ENCODE results near the gene DNAJC1.
"Not testable (repeated sequence)": the region's sequence is repeated elsewhere in the genome, so short reads cannot be mapped to it uniquely, and the experiment has no call there.

Gene DNAJC1, protein sequence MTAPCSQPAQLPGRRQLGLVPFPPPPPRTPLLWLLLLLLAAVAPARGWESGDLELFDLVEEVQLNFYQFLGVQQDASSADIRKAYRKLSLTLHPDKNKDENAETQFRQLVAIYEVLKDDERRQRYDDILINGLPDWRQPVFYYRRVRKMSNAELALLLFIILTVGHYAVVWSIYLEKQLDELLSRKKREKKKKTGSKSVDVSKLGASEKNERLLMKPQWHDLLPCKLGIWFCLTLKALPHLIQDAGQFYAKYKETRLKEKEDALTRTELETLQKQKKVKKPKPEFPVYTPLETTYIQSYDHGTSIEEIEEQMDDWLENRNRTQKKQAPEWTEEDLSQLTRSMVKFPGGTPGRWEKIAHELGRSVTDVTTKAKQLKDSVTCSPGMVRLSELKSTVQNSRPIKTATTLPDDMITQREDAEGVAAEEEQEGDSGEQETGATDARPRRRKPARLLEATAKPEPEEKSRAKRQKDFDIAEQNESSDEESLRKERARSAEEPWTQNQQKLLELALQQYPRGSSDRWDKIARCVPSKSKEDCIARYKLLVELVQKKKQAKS

DNA sequence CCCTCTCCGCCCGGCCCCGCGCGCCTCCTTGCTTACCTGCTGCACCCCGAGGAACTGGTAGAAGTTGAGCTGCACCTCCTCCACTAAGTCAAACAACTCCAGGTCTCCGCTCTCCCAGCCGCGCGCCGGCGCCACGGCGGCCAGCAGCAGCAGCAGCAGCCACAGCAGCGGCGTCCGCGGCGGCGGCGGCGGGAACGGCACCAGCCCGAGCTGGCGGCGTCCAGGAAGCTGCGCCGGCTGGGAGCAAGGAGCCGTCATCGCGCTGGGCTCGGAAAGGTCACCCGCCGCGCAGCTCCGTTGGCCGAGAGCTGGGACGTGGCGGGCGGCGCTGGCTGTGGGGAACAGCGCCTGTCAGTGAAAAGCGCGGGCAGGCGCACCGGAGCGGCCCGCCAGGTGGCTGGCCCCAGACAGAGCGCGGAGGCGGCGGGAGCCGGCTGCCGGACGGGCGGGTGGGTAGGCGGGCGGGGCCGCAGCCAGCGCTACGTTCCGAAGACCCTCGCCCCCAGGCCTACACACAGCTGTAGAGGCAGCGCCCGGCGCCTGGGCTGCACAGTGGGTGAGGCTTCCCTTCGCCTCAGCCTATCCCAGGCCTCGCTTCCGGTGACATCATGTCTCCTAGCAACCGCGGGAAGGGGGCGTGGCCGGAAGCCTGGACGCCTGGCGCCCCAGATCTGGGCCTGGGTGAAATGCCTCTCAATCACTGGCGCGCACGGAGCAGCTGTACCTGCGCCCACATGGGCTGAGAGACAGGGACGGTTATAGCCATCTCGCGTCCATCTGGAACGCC is at the start of gene DNAJC1:
DNAJC1 (minus strand) TSS at position 554 of the 787 bp plus-strand sequence; CDS start at position 258, 296 bp downstream.
- DNase-seq (ENCODE audit: low read depth in 2 of 2): peak; percentile 95 to 99

DNA sequence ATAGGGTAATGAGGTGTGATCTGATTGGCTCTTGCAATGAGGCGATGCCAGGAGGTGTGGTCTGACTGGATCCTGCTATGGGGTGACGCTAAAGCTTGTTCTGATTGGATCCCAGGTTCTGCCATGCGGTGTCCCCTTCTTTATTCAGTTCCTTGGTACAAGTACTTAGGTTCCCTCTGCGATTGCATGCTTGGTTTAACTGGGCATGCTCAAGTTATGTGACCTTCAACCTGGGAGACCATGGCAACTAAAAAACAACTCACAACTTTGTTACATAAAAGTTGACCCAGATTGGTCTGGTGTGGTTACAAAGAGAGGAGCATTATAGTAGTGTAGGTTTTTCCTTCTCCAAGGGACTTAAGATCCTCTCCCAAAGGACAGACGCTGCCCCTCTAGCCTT is 49.5 kb upstream of the DNAJC1 start:
- DNase-seq (ENCODE audit: low read depth in 2 of 2): no peak

DNA sequence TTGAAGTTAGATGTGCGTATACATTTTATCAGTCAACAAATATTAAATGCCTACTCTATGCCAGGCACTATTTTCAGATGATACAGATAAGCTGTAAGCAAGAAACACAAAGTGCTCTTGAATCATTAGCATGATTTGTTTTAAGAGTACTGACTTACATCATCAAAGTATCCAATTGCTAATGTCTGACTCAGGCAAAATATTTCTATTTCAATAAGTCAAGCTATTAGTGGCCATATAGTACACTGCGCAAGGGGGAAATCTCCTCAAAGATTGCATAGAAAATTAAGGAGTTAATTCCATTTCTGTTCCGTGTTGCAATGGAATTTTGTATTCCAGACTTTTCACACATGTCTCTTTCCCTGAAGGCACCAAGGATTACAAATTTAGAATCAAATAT is 46.1 kb upstream of the DNAJC1 start:
- DNase-seq (ENCODE audit: low read depth in 2 of 2): no peak

DNA sequence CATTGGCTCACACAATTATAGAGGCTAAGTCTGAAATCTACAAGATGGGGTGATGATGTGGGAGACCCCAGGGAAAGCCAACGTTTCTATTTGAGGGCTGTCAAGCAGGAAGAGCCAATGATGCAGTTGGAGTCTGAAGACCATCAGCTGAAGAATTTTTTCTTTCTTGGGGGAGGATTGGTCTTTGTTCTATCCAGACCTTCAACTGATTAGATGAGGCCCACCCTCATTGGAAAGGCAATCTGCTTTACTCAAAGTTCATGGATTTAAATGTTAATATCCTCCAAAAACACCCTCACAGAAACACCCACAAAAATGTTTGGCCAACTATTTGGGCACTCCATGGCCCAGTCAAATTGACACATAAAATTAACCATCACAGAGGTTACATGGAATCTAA is 44.3 kb upstream of the DNAJC1 start:
- DNase-seq (ENCODE audit: low read depth in 2 of 2): no peak

DNA sequence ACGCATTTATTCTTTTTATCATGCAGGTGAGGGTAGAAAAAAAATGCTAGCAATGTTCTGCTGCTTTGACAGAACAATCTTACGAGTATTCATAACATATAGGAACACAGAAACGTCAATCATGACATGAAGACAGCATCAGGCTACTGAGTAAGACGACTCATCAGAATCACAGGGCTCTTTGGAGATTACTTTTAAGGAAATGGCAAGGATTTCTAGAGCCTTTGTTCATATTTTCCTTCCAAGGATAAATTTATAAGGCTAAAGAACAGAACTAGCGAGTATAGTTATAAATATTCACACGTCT is 39.8 kb upstream of the DNAJC1 start:
- DNase-seq (ENCODE audit: low read depth in 2 of 2): no peak

DNA sequence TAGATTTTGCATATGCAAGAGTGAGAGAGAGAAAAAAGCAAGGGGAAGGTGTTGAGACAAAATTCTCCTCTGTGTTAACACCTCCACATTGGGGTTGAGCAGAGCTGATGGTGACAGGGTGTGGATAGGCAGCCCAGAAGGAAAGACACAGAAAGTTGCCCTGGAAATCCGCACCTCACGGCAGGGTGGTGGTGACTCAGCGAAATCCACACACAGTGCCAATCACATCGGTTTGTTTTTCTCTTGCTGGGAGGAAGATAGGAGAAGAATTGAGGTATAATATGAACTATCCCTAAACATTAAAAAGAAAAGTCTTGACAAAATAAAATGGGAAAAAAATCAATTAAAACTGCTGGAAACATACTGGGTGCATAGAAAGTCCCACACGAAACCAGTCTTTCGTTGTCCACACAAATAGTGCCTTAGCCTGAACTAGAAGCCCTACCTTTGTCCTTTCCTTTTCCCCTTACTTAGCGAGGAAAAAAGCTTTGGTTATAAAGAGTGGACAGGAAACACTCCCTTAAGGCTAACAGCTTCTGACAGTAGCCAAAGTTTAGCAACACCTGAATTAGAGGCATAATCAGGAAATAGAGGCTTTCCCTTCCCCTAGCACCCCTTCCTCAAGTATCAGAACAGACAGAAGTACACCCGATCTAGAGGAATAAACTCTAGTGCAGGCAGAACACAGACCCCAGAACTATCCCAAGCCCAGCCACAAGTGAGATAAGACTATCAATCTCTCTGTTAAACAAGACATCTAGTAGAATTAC is 39.2 kb upstream of the DNAJC1 start:
- no peak for DNase-seq (ENCODE audit: low read depth in 2 of 2)

DNA sequence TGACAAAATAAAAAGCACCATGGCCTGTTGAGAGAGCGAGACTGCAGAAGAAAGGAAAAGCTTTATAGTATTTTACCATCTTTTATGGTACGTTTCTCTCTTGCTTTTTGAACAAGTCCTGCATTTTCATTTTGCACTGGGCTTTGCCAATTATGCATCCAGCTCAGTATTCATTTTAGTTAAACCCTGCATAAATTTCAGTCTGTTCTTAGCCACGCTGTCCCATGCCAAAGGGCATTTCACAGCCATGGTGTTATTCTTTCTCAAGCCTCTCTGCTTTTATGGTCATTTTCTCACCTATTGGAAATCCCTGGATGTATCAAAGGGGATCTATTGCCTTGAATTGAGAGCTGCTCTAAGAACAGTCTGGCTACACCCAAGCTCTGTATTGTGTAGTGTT is 30.8 kb upstream of the DNAJC1 start:
- no peak for DNase-seq (ENCODE audit: low read depth in 2 of 2)

DNA sequence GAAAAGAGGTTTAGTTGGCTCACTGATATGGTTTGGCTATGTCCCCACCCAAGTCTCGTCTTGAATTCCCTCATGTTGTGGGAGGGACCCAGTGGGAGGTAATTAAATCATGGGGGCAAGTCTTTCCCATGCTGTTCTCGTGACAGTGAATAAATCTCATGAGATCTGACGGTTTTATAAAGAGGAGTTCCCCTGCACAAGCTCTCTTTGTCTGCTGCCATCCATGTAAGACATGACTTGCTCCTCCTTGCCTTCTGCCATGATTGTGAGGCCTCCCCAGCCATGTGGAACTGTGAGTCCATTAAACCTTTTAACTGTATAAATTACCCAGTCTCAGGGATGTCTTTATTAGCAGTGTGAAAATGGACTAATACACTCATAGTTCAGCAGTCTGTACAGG is 28.7 kb upstream of the DNAJC1 start:
- not testable (repeated sequence) for DNase-seq (ENCODE audit: low read depth in 2 of 2)

DNA sequence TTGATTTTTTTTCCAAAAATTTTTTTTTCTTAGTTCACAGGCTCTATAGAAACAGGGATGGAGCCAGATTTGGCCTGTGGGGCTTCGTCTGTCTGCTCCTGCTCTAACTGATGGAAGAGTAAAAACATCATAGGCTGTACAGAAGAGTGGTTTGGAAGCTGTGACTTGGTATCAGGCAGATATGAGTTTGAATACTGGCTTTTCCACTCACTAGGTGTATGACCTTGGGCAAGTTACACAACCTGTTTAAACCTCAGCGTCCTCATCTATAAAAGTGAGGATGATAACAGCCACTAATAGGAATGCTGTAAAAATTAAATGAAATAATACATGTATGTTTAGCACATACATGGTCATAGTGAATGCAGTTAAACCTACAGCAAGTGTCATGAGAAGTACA is 26.9 kb upstream of the DNAJC1 start:
- DNase-seq (ENCODE audit: low read depth in 2 of 2): no peak

DNA sequence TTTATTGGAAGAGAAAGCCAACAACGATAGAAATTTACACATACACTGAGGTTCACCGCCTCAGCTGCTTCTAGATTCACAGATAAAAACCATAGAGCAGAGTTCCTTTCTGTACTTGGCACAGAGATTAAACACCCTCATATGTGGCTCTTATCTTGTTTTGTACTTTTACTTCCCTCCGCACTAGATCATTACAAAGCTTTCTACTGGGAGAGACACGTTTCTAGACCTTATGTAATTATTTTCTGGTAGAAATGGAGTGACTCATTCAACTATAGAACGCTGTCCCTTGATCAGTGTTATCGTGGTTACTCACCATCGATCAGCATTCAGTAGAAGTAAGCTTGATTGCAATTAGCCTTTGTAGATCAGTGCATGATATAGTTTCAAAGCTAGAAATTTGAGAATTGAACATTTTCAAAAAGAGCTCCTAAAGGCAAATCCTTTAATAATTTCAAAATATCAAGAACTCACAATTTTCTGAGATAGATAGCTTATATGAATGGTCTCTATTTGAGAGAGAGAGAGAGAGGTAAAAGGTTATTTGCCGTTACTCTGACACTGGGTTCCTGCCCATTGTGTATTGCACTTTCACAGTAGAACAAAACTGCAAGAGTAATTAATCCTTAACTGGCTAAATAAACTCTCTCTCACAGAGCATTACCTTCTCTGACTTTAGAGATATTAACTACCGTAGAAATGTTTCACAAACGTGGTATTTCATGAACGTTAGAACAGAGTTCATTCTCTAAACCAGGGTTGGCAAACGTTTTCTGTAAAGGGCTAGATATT is 26.1 kb upstream of the DNAJC1 start:
- no peak for DNase-seq (ENCODE audit: low read depth in 2 of 2)

DNA sequence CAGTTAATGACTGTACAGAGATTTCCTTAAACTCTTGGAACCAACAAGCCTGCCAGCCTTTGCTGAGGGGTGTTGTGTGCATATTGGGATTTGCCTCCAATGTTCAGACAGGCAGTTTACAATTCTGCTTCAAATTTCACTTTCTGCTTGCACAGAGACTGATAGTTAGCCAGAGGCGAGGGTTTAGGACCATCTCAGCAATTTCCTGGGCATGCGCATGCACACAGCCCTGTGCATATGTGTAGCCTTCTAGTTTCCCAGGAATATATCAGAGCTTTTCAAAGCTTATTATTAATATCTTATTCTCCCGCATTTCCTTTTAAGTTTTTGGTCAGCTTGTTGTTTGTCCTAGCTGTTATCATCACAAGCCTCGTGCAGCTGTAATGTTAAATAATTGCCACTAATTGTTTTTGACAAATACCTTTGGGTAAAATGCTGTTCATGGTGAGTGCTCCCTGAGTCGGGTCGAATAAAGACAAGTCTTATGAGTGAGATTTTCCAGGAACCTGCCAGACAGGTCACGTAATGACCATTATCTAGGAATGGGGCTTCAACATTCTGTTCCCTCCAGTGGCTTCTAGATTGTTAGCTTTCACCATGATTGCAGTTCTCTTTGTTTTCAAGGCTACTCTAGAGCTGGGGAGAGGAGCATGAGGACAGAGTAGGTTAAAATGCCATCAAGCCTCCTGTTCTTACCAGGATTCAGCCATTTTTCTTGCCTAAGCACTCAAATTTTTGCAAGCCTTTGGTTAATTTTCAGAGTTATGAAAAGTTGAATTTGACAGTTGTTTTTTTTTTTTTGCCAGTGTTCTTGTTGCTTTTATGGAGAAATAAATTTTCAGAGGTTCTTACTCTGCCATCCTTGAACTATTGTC is 24.1 kb upstream of the DNAJC1 start:
- DNase-seq (ENCODE audit: low read depth in 2 of 2): no peak

DNA sequence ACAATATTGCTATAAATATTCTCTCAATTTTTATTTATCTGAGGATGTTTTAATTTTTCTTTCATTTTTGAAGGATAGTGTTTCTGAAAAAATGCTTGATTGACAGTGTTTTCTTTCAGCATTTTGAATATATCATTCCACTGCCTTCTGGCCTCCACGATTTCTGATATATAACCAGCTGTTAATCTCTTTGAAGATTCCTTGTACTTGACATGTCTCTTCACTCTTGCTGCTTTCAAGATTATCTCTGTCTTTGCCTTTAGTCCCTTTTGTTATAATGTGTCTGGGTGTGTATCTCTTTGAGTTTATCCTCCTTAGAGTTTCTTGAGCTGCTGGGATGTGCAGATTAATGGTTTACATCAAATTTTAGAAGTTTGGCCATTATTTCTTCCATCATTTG is 22.8 kb upstream of the DNAJC1 start:
- no peak for DNase-seq (ENCODE audit: low read depth in 2 of 2)

DNA sequence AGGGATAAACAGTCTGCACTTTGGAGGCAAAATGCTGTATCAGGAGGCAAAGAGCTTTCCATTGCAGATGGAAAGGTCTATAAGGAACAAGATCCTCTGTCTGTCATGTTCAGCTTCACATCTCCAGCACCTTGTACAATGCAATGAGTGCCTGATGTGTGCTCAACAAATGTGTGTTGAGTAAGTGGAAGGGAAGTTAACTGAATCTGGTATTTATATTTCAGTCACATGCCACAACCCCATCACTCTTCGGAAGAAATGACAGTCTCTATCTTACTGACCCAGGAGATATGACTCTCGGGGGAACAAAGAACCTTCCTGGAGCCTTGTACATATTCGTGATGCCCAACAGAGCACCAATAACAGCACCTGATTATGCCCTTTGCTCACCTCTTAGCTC is 20.0 kb upstream of the DNAJC1 start:
- DNase-seq (ENCODE audit: low read depth in 2 of 2): no peak

DNA sequence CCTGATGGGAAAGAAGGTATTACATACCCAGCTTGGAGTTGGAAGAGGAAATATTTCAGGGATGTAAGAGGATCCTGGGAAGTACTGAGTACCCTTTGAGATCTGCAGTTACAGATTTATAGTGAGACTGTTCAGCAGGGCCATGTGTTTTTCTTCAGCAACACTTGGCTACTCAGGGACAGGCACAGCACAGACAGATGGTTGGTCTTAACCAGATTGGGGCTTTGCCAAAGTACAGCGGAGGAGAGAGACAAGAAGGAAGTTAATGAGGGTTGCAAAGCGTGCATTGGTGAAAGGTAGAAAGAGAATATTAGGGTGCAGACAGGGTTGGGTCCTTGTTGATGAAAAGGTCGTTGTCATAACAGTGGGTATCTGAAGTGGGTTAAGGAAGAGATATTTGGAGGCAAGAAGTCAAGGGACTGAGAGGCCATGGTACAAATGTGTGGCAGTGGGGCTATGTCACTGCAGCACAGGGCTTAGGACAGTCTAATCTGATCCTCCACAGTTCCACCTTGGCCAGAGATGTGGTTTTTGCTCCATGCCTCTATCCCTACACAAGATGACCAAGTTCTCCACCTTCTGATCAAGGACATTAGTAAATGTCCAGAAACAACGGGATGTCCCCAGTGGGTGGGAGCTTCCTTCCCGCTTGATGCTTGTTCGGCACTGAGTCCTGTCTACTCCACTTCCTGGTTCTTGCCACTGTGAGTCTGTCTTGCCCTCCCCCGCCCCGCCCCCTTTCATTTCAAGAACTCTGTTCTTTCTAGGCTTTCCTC is 18.9 kb upstream of the DNAJC1 start:
- DNase-seq (ENCODE audit: low read depth in 2 of 2): peak; percentile 7 to 17

DNA sequence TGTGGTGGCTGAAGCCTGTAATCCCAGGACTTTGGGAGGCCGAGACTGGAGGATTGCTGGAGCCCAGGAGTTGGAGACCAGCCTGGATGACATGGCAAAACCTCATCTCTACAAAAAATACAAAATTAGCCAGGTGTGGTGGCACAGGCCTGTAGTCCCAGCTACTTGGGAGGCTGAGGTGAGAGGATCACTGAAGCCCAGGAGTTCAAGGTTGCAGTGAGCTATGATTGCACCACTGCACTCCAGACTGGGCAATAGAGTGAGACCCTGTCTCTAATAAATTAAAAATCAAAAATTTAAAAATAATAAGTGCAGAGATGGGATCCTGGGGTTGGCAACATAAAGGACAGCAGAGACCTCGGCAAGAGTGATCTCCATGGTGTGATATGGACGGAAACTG is 17.6 kb upstream of the DNAJC1 start:
- DNase-seq (ENCODE audit: low read depth in 2 of 2): not testable (repeated sequence)

DNA sequence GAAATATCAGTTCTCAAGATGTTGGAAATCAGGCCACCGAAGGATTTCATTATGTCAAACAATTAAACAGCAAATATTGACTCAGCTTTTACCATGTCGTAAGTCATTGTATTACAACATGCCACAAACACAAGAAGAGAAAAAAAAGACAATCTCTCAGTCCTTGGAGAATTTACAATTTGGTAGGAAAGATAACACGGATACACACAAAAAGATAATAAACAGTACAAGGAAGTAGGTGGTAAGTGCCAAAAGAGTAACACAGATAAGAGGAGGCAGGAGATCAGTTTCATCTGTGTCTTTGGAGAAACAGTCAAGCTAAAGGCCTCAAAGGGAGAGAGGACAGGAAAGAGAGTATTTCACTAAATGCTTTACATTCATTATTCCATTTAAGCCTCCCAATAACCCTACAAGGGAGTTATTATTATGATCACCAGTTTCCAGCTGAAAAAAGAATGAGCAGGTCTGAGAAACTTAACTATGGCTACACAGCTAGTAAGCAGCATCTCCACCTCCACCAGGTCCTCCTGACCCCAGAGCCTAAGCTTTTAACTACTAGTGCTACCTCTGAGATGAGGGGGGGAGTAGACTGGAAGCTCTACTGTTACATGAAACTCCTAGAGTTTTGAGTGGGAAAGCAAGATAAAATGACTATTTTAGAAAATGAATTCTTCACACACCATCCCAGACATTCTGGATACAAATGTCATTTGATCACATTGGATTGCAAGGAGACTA is 13.9 kb upstream of the DNAJC1 start:
- no peak for DNase-seq (ENCODE audit: low read depth in 2 of 2)

DNA sequence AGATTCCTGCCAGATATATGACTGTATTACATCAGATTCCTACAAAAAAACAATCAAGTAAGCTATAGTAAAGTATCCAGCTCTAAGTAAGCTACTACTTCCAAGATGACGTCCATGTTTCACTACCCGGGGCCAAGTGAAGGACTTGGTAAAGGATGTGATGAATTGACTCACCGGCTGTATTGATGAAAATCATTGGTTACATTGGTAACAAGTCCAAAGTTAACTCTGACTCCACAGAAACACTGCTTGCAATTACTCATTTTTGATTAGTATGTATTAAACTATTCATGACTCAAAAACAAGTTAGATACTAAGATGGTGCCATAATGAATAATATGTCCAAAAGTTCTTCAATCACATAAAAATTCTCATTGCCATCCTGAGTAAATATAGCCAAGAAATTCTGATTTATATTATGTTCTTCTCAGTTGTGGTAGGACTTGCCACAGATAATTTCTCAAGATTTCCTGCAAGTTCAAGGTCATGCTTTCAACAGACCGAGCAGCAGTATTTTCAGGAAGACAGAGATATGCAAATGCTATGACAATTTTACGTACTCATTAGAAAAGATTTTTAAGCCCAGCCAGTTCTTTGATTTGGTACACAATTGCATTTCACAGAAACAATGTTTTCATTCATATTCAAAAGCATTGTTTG is 12.6 kb upstream of the DNAJC1 start:
- no peak for DNase-seq (ENCODE audit: low read depth in 2 of 2)

DNA sequence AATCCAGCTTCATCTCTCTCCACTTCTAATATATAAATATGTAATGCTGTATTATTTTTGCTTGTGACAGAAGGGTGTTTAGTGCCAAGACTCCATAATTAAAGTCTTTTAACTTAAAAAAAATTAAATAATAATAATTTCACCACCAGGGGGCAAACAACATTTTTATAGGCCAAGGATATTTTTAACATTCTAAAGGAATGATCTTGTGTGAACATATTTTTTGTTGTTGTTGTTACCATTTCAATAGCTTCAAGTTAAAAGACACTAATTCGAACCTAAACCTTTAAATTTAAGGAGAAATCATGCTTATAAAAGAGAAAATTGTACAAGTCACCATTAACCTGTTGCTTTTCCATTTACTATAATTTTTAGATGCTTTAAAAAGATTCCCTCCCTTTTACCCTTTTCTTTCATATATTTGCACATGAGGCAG is 7.5 kb upstream of the DNAJC1 start:
- no peak for DNase-seq (ENCODE audit: low read depth in 2 of 2)
